Myocyte (in vitro differentiated cells): ENCODE data around the gene CDK6. TPM values are rescaled to one million over a fixed set of nuclear protein-coding genes. Genes with fewer than 3 reads are reported as not detected.

Experiments
- DNase-seq: peaks from one replicate; pipeline ENCODE4 v3.0.0-alpha.2; 2012; ENCODE audit warnings: low read depth
- total RNA-seq: library from RNA; depleted of rRNA; stranded (reverse); fragments of >200 nt; gene quantifications from 2 replicates; pipeline ENCODE4 v1.2.3, GENCODE V29; 2014

Gene CDK6
- total RNA-seq, 1 donor from 2014 or later = 124 TPM

DNA sequence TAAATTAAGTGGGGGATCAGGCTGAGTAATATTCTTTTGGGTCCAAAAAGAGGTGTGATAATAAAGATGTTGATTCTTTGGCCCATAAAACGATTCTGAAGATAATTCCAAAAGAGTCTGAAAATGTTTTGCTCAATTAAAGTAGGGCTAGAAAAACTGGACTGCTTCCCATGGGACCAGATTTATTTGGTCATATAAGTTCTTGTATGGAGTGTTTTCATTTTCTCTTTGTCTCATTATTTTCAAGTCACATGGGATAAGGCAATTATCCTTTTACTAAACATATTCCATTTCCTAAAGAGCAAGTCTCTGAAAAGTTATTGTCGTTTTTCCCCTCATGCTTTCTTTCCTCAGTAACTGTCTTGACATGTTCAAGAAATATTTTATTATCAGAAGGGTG, 41.5 kb downstream of the CDK6 start:
- DNase-seq = no peak

DNA sequence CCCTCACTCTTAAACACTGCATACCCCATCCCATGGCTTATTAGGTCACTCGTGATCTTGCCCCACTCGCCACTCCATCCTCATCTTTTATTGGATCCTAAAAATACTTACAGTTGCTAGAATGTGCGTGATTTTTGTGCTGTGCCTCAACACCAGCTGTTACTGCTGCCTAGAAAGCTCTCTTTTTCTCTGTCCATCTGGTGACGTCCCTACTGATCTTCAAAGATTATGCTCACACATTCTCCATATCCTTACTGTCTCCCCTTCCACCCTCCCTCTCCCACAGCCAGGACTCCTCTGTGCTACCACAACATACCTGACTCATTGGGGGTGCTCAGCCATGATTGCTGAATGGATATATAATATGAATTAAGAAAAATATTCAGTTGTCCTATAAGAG, 42.0 kb downstream of the CDK6 start:
- peak; percentile 59 for DNase-seq

DNA sequence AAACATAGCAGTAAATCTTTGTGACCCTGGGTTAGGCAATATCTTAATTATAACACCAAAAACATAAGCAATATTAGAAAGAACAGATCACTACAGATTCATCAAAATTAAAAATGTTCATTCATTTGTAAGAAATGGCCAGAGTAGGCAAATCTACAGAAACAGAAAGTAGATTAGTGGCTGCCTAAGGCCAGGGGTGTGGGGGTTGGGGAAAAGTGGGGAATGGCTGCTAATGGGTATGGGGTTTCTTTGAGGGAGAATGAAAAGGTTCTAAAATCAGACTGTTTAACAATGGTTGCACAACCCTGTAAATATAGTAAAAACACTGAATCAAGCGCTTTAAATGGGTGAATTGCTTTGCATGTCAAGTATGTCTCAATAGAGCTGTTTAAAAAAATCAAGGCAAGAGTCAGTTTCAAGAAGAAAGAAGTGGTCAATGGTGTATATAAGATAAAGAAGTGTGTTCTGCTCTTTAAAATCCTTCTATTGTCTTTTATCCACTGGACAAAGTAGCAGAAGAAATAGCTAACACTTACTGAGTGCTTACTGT, 42.6 kb downstream of the CDK6 start:
- DNase-seq = no peak

DNA sequence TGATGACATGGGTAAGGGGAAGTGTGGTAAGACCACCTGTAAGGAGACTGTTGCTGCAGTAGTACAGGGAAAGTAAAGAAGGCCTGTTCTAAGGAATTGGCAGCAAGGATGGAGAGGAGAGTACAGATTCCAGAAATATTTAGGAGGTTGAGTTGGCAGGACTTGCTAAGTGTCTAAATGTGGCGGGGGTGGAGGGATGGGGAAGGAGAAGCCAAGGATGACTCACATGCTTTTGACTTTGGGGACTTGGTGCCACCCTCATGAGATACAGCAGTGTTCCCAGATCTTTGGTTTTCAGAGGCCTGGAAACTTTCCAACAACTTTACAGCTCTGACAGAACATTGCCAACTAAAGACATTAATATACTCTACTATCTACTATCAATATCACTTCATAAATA, 45.4 kb downstream of the CDK6 start:
- DNase-seq = peak; percentile 80

DNA sequence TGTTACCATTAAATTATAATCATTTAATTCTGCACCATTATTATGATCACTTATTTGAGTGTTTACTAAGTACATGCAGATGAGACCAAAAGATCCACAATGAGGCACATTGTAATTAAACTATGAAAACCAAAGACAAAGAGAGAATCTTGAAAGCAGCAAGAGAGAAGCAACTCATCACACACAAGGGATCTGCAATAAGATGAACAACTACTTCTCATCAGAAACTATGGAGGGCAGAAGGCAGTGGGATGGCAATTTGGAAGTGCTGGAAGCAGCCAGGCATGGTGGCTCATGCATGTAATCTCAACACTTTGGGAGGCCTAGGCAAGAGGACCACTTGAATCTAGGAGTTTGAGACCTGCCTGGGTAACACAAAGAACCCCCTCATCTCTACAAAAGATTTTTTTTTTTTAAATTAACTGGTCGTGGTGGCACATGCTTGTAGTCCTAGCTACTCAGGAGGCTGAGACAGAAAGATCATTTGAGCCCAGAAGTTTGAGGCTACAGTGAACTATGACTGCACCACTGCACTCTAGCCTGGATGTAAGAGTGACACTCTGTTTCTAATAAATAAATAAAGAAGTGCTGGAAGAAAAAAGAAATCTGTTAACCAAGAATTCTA, 47.7 kb downstream of the CDK6 start:
- no peak for DNase-seq

DNA sequence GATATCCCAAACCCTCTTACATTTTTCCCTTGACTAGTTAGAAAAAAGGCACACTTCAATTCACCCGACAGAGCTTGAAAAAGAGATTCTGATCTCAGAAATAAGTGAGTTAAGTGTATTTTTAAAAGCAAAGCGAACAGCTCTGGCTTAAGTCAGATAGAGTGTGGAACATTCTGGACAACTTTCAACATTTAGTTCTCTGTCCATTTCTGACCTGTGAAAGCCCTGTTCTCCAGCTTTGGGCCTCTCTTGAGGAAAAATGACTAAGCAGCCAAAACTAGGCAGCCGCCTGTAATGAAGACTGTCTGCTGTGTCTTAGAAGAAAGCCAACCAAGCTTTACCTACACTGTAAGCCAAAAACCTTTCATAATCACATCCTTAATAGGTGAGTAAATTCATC, 50.5 kb downstream of the CDK6 start:
- DNase-seq = peak; percentile 52

DNA sequence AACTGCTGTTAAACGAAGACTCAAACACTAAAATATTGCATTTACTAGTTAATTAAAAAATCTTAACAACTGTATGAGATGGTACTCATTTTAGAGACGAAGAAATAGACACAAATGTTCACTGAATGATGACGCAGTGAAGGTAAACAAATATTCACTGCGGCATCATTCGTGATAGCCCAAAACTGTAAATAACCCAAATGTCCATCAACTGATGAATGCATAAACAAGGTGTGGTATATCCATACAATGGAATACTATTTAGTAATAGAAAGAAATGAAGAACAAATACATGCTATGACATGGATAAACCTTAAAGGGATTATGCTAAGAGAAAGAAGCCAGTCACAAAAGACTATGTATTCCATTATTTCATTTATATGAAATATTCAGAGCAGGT, 51.4 kb downstream of the CDK6 start:
- DNase-seq = no peak

DNA sequence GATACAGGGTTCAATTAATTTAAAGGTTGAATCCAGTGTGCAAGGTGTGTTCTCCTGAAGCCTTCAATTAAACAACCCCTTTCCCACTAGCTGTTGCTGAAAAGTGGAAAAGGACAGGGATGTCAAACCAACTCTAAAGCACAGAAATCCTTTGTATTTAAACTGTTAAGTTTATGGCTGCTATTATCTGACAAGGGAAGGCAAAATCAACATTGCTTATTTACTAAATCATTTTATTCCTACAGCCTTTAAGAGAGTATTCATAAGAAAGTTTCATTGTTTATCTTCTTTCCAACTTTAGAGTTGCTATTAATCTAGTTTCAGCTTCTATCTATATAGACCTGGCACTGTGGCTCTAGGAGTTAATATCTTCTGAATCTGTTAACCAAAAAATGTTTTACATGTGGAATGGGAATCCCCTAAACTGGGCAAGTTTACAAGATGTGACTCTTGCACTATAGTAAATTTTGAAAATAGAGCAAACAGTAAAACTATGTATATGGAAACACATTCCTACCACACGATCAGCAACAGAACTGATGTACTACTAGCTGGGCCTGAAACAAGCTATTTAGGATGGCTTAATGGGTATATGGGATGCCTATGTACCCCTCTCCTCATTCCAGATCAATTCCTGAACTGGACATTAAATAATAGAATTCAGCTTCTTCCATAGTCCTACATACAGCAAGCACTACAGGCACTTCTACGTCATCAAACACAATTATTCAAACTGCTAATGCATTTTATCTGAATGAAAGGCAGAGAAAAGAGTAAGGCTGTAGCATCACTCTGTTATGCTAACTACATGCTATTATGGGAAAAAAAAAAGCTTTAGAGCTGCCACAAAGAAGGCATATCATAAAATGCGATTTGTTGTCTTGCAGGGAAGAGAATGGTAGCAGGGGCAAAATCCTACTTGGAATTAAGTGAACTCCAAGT, 52.8 kb downstream of the CDK6 start:
- no peak for DNase-seq

DNA sequence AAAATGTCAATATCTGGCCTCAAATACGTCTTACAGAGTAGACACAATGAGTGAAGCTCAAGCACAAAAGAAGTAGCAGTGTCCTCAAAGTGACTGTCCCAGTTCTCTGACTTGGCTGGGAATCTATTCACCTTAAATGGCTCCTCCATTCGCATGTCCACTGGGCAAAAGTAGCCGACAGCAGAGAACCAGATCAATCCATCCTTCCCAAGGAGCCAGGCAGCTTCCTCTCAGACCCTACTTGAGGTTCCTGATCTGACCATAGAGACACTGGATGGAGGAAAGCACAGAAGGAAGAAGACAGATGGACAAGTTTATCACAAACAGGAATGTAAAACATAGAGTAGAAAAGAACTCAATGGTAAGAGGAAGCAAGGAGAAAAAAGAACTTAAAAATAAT, 53.5 kb downstream of the CDK6 start:
- DNase-seq = no peak

DNA sequence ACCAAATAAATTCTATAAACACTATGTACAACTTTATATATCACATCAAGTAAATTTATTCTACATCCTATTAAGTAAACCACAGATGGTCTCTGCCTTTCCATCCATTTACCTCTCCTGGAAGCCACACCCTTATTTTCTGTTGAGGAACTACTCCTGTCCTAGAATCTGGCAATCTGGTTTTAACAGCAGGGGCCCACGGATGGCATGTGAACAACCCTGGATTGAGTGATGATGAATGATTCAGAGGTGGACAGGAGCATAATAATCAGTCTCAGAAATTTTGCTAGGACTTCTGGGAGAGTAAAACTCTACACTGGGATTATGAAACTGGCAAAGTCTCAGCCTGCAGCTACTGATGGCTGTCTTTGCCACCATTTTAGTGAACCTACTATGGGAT, 54.1 kb downstream of the CDK6 start:
- no peak for DNase-seq

DNA sequence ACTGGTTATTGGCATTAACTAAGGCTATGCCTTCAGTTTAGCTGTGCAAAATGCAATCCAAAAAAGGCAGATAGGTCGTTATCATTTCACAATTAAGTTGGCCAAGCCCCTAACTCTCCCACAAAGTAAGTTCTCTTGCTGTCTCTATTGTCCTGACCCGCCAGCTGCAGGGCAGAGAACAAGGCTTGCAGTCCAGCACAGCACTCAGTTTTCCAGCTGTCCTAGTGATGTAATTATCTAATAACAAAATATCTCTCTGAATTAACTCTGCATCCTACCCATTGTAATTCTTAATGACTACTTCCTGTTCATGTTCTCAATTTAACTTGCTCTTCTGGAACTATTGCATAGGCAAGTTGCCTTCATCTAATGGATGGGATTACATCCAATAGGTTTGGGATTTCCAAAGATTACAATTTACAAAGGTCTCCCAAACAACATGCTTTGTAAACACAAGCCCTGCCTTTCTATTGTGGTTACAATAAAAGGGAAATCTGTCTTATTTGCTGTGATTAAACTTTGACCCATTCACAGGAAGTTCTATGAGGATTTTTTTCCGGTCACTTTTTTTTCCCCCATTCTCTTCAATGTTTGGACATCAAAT, 55.2 kb downstream of the CDK6 start:
- peak; percentile 82 for DNase-seq

DNA sequence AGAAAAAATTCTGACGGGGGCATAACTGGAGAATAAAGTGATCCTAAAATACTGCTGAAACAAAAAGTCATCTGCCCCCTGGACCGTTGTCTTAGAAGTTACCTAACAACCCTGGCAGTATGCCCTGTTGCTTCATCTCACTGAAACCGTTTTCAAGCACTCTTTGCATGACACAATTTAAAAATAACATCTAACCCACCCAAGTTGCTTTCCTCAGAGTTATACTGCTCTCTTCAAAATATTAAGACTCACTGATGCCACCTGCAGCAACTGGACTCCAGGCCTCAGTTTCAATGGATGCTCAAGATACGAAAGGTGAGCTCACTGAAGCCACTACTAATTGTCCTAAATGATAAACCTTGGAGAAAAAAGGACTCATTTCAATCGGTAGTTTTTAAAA, 57.4 kb downstream of the CDK6 start:
- peak; percentile 58 for DNase-seq

DNA sequence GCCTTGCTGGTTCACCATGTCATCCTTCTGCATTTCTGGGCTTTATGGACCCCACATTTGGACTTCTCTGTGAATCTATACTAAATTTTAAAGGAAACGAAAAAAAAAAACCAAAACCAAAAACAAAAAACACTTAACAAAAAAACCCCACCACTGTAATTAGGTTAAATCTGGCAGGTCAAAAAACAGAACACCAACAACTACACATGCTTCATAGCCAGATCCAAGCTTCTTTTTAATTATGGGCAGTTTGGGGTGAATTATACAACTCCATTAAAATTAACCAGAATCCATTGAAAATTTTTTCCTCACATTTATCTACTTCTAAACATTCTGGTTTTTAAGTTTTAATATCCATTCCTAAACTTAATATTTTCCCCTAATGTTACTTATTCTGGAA, 58.4 kb downstream of the CDK6 start:
- DNase-seq = no peak

DNA sequence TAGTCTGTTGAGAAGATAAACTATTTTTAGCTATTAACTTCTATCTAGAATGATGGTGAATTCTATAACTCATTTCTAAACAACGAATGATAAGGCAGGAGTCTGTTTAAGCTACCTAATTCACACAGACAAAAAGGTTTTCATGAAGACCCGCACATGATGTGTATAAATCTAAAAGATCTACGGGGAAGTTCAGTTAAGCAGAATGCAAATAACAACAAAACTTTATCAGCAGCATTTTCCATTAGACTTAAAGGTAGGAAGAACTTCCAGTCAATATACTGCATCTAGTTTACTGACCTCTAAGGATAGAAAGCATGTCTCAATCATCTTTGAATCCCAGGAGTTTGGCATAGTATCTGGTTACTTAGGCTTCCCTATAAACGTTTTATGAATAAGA, 62.6 kb downstream of the CDK6 start:
- DNase-seq = no peak

DNA sequence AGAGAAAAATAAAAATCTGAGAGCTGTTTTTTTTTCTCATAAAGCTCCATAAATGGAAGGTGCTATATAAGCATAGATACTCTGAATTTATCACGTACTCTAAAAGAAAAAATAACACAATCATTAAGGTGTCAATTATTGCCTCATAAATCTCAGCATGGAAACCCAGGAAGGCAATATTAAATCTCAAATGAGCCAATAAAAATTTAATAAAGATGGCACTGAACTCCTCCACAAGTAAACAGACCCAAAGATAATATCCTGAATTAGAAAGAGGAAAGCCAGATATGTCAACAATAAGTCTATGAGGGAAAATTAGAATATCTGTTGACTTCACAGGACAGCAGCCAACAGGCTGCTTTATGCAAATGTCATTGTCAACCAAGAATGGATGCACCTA, 66.5 kb downstream of the CDK6 start:
- DNase-seq = no peak

DNA sequence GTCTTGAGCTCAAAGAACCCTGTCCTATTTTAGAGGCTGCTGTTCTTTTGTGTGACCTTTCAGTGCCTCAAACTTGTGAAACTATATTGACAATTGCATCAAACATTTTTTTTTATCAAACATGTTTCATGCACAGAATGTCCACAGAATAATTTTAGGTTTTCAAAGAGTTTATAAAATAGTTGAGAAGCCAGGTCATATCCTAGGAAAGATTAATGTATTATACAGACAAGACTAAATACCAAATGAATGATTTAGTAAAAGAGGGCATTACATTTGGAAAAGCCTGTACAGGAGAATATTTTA, 67.0 kb downstream of the CDK6 start:
- DNase-seq = no peak

DNA sequence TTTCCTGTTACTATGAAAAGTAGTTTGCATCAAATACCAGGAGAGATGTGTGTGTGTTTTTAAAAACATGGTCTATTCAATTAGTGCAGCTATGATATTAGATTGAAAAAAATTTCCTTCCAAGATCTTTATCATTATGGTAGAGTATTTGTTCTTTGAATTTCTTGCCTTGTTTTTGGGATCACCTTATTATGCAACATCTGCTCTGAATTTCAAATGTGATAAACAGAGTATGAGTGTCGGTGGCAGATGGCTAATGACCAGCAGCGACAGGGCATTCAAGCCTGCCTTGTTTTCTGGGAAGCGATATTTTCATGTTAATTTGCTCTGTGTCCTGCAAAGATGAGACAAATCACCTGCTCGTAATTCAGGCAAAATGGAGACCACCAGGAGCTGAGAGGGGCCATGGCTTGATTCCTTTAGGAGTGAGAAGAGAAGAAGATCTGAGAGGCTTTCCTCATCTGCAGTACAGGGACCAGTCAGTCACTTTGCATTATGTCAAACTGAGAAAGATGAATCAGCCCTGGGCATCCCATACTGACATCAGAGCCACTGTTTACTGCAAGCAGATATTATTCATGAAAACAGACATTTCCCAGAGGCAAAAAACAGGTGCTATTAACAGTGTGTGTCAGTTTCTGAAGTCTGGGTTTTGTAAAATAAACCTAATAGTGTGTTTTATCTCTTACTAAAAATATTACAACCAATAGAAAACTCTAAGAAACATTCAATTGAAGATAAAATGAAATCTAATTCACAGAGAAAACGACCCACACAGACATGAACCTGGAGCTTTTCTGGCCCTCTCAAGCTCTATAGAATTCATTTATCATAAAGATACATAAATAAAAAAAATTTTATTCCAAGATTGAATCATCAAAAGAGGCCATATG, 67.6 kb downstream of the CDK6 start:
- peak; percentile 71 for DNase-seq

DNA sequence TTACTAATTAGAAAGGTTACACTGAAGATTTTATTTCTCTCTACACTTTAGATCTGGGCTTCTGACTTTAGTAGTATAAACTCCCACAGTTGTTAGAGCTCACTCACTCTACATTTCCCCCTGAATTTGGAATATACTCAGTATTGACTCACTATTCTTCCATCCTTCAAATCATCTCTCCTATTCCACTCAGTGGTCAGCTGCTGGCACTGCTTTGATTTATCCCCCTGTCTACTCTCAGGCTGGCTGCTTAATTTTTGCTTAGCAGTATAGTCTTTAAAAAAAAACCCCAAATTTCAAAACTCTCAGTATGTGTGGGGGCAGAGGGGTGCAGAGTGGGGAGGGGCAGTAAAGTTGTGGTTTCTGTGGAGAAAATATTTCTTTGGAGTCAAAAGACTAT, 68.9 kb downstream of the CDK6 start:
- peak; percentile 70 for DNase-seq

DNA sequence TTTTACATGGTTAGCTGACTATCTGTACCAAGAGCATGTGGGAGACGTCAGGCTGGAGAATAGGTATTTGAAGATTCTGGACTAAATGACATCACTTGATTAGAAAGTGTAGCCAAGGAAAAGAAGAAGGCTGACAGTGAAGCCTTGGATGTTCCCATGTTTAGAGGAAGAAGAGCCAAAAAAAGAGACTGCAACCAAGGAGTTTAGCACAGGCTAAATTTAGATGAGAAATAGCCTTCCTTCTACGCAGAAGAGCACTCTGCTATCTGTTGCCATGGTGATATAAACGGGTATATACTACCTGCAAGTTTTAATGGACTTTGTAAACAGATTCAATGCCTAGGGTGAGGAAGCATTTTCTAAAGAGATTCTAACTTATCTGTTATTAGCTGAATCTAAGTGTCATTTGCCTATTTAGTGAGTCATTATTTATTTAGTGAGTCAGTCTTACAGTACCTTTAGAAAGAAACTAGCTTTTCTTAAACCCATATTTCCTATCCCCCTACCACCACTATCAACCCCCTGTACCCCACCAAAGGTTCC, 69.8 kb downstream of the CDK6 start:
- peak; percentile 61 for DNase-seq

DNA sequence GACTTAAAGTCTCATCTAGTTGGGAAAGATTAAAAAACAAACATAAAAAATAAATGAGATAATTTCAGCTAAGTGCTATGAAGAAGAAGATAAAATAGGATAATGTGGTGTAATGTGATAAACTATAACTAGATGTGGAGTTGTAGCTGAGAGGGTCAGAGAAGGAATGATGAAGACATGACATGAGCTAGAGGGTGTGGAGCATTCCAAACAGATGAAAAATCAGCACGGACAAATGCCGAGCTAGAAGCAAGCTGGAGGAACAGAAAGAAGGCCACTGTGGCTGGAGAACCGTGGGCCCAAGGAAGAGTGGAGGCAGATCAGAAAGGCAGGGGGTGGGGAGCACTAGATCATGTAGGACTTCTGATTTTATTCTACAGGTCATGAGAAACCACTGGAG, 70.6 kb downstream of the CDK6 start:
- DNase-seq = peak; percentile 92
